T-cell (primary cell): ENCODE data around the gene STXBP6. TPM values are rescaled to one million over a fixed set of nuclear protein-coding genes. Genes with fewer than 3 reads are reported as not detected.

Experiments used
- ATAC-seq, 4 experiments: fragments of 200-7000 bp in 3 of 4; fragments of 150-1000 bp in 1 of 4; cut with Tn5 transposase; replicated peaks in 1 of 4; 1 replicate in 3 of 4; 2 replicates in 1 of 4; pipeline ENCODE4 v1.10.0; 2021; ENCODE audit warnings: moderate library complexity in 3 of 4, mild to moderate bottlenecking in 2 of 4, moderate number of reproducible peaks in 1 of 4
- CTCF ChIA-PET, 2 donors: fragments of 300-600 bp; sonication (Branson Sonifier 250); formaldehyde crosslinking; loops; one replicate each; lab custom pipeline; 2022; ENCODE audit warnings: antibody characterized with exemption in 2 of 2; lab: Charles Lee
- POLR2A ChIA-PET, 2 donors: fragments of 300-600 bp; sonication (Branson Sonifier 250); formaldehyde crosslinking; loops; one replicate each; lab custom pipeline; 2022; ENCODE audit warnings: antibody characterized with exemption in 2 of 2; lab: Charles Lee
- DNase-seq, 35 experiments: peaks; one replicate each; pipeline versions ENCODE4 v3.0.0 to v3.0.0-alpha.2; 2013 to 2023
- H3K27ac ChIP-seq: one replicate; pipeline ENCODE4 v1.5.1; 2013; ENCODE audit warnings: low read length
- H3K27me3 ChIP-seq, 2 experiments: replicated peaks in 1 of 2; 1 replicate in 1 of 2; 2 replicates in 1 of 2; pipeline versions ENCODE4 v1.6.1 to v1.7.0; 2013; ENCODE audit warnings: low read length in 1 of 2, mixed read lengths in 1 of 2; ENCODE audit not compliant: control insufficient read depth in 2 of 2, insufficient read depth in 2 of 2; ENCODE audit errors: extremely low read depth in 1 of 2
- H3K36me3 ChIP-seq, 2 donors: 1 replicate in 1 of 2; 2 replicates in 1 of 2; pipeline versions ENCODE4 v1.6.1 to v1.7.0; 2013; ENCODE audit warnings: low read length in 1 of 2; ENCODE audit not compliant: control insufficient read depth in 2 of 2, insufficient read depth in 1 of 2; ENCODE audit errors: extremely low read depth in 1 of 2
- H3K4me1 ChIP-seq, 2 experiments: 1 replicate in 1 of 2; 2 replicates in 1 of 2; pipeline versions ENCODE4 v1.6.1 to v1.7.0; 2013; ENCODE audit warnings: low read length in 2 of 2, mixed read lengths in 1 of 2; ENCODE audit not compliant: insufficient read depth in 2 of 2, control insufficient read depth in 1 of 2; ENCODE audit errors: extremely low read depth in 1 of 2
- H3K4me3 ChIP-seq, 2 donors: 1 replicate in 1 of 2; 2 replicates in 1 of 2; pipeline versions ENCODE4 v1.5.1 to v1.7.0; 2013; ENCODE audit warnings: mild to moderate bottlenecking in 2 of 2, low read length in 1 of 2, moderate library complexity in 1 of 2; ENCODE audit not compliant: control insufficient read depth in 1 of 2; ENCODE audit errors: extremely low read depth in 1 of 2
- H3K9me3 ChIP-seq: 2 replicates; pipeline ENCODE4 v1.7.0; 2013
- H3K27ac Mint-ChIP-seq, 2 donors: one replicate each; pipeline ENCODE4 v1.8.0; 2020 to 2021; ENCODE audit warnings: mild to moderate bottlenecking in 2 of 2, mixed read lengths in 2 of 2
- H3K27me3 Mint-ChIP-seq, 2 donors: one replicate each; pipeline ENCODE4 v1.8.0; 2021 to 2022; ENCODE audit warnings: mixed read lengths in 2 of 2
- H3K36me3 Mint-ChIP-seq: one replicate; pipeline ENCODE4 v1.8.0; 2021; ENCODE audit warnings: mixed read lengths
- H3K4me1 Mint-ChIP-seq, 3 donors: one replicate each; pipeline ENCODE4 v1.8.0; 2020 to 2022; ENCODE audit warnings: mixed read lengths in 3 of 3, mild to moderate bottlenecking in 1 of 3
- H3K4me3 Mint-ChIP-seq, 3 donors: one replicate each; pipeline ENCODE4 v1.8.0; 2020 to 2022; ENCODE audit warnings: mild to moderate bottlenecking in 3 of 3, mixed read lengths in 3 of 3, moderate library complexity in 3 of 3
- H3K9me3 Mint-ChIP-seq, 3 donors: one replicate each; pipeline ENCODE4 v1.8.0; 2020 to 2022; ENCODE audit warnings: mixed read lengths in 3 of 3
- WGBS: methylation state at CpG from one replicate; pipeline ENCODE4 v1.1.5; 2013; ENCODE audit warnings: missing lambda C conversion rate; ENCODE audit not compliant: insufficient coverage; 5-methylcytosine and 5-hydroxymethylcytosine counted together
- total RNA-seq, 35 experiments: library from RNA in 6 of 35; stranded (reverse) in 6 of 35; fragments of 120-200 nt in 1 of 35; gene quantifications; one replicate each; pipeline versions ENCODE4 v1.2.1 to v1.2.4 and lab custom pipeline; 2013 to 2026

The STXBP6 gene
- total RNA-seq, 5 donors from 2014 or later (not counting 1 experiment from before 2014, with no cell fraction given): 0.25 TPM; not detected in 4

- H3K9me3 ChIP-seq: no peaks in the 10 kb centered on the region
- H3K4me1 ChIP-seq: no peaks in the 10 kb centered on the region
- H3K4me3 ChIP-seq: no peak overlapping the region
- H3K36me3 Mint-ChIP-seq: no peaks in the 10 kb centered on the region
- WGBS: no CpG with 5 or more reads among the region's 4 CpGs
- no peak overlapping the region for H3K27ac ChIP-seq
- POLR2A ChIA-PET: no interaction called here
- DNase-seq: no peak
- peaks cover 0 to 5% of the 10 kb centered on the region in 2 experiments for H3K27me3 ChIP-seq
- H3K4me3 Mint-ChIP-seq: no peak overlapping the region
- H3K27me3 Mint-ChIP-seq: peaks cover 11 to 23% of the 10 kb centered on the region in 2 donors
- no peak overlapping the region for H3K27ac Mint-ChIP-seq
- ATAC-seq: no peak
- CTCF ChIA-PET: no interaction called here
- H3K4me1 Mint-ChIP-seq: no peaks in the 10 kb centered on the region
- no peaks in the 10 kb centered on the region for H3K36me3 ChIP-seq
- H3K9me3 Mint-ChIP-seq: no peaks in the 10 kb centered on the region
Measured at GRCh38 chr14:25014440-25014839, 35.5 kb downstream of the STXBP6 start.

- Mint-ChIP-seq H3K27ac (no peak overlapping the region), H3K4me3 (no peak overlapping the region), H3K36me3 (no peaks in the 10 kb centered on the region), H3K4me1 (no peaks in the 10 kb centered on the region), H3K27me3 (peaks cover 17 to 21% of the 10 kb centered on the region in 2 donors), H3K9me3 (no peaks in the 10 kb centered on the region)
- ChIA-PET POLR2A (no interaction called here), CTCF (no interaction called here)
- H3K4me3 ChIP-seq: no peak overlapping the region
- no peaks in the 10 kb centered on the region for H3K36me3 ChIP-seq
- H3K9me3 ChIP-seq: no peaks in the 10 kb centered on the region
- DNase-seq (no peak), ATAC-seq (no peak)
- no peak overlapping the region for H3K27ac ChIP-seq
- H3K4me1 ChIP-seq: no peaks in the 10 kb centered on the region
- WGBS: no CpG with 5 or more reads among the region's 1 CpG
- peaks cover 0 to 5% of the 10 kb centered on the region in 2 experiments for H3K27me3 ChIP-seq
Measured at GRCh38 chr14:25011095-25011494, 38.9 kb downstream of the STXBP6 start.

- no peaks in the 10 kb centered on the region for H3K36me3 Mint-ChIP-seq
- peaks cover 20 to 21% of the 10 kb centered on the region in 2 donors for H3K27me3 Mint-ChIP-seq
- Histone ChIP-seq H3K9me3 (no peaks in the 10 kb centered on the region), H3K36me3 (no peaks in the 10 kb centered on the region), H3K4me3 (no peak overlapping the region), H3K27ac (no peak overlapping the region), H3K4me1 (no peaks in the 10 kb centered on the region), H3K27me3 (peaks cover 0 to 5% of the 10 kb centered on the region in 2 experiments)
- ChIA-PET POLR2A (no interaction called here), CTCF (no interaction called here)
- H3K4me1 Mint-ChIP-seq: no peaks in the 10 kb centered on the region
- DNase-seq: no peak
- no peak for ATAC-seq
- no peak overlapping the region for H3K27ac Mint-ChIP-seq
- no peaks in the 10 kb centered on the region for H3K9me3 Mint-ChIP-seq
- WGBS: no CpG with 5 or more reads among the region's 3 CpGs
- no peak overlapping the region for H3K4me3 Mint-ChIP-seq
Measured at GRCh38 chr14:25010471-25010870, 39.5 kb downstream of the STXBP6 start.

- peaks cover 0 to 5% of the 10 kb centered on the region in 2 experiments for H3K27me3 ChIP-seq
- ATAC-seq: no peak
- DNase-seq: no peak
- ChIA-PET POLR2A (no interaction called here), CTCF (no interaction called here)
- Mint-ChIP-seq H3K9me3 (no peaks in the 10 kb centered on the region), H3K4me1 (no peaks in the 10 kb centered on the region), H3K4me3 (no peak overlapping the region), H3K27me3 (peaks cover 20 to 21% of the 10 kb centered on the region in 2 donors), H3K36me3 (no peaks in the 10 kb centered on the region), H3K27ac (no peak overlapping the region)
- H3K4me1 ChIP-seq: no peaks in the 10 kb centered on the region
- no peak overlapping the region for H3K4me3 ChIP-seq
- H3K36me3 ChIP-seq: no peaks in the 10 kb centered on the region
- WGBS: 100% methylated on average over 1 of the region's 3 CpGs
- H3K27ac ChIP-seq: no peak overlapping the region
- no peaks in the 10 kb centered on the region for H3K9me3 ChIP-seq
Measured at GRCh38 chr14:25009891-25010290, 40.1 kb downstream of the STXBP6 start.

DNA sequence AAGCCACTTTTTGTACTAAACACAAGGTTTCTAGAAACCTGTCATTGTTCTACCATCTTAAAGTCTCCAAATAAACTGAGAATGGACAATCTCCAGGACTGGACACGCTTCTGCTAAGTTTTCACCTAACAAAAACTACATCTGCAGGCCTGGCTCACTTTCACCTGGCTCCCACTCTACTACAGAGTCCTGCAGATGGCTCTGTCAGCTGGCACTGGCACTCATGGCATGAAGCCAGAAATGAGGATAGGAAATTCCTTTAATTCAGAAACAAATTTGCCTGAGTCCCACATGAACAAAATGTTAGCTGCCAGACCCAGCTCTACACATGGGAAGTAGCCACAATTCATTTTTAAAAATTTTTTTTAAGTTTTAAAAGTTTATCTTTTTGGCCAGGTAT lies 42.1 kb downstream of the STXBP6 start:
- H3K4me1 ChIP-seq: no peaks in the 10 kb centered on the region
- Mint-ChIP-seq H3K4me3 (no peak overlapping the region), H3K27me3 (peaks cover 15 to 29% of the 10 kb centered on the region in 2 donors), H3K36me3 (no peaks in the 10 kb centered on the region), H3K4me1 (no peaks in the 10 kb centered on the region), H3K9me3 (no peaks in the 10 kb centered on the region), H3K27ac (no peak overlapping the region)
- ChIA-PET CTCF (no interaction called here), POLR2A (no interaction called here)
- no peak overlapping the region for H3K27ac ChIP-seq
- DNase-seq (no peak), ATAC-seq (no peak)
- H3K4me3 ChIP-seq: no peak overlapping the region
- WGBS: no CpG with 5 or more reads among the region's 1 CpG
- no peaks in the 10 kb centered on the region for H3K9me3 ChIP-seq
- no peaks in the 10 kb centered on the region for H3K27me3 ChIP-seq
- H3K36me3 ChIP-seq: no peaks in the 10 kb centered on the region

GRCh38 chr14:25006961-25007795 lies 42.8 kb downstream of the STXBP6 start:
- WGBS: no CpG with 5 or more reads among the region's 9 CpGs
- POLR2A ChIA-PET: no interaction called here
- H3K4me3 ChIP-seq: no peak overlapping the region
- Mint-ChIP-seq H3K27ac (no peak overlapping the region), H3K36me3 (no peaks in the 10 kb centered on the region), H3K4me3 (no peak overlapping the region), H3K9me3 (no peaks in the 10 kb centered on the region), H3K27me3 (peaks cover 15 to 29% of the 10 kb centered on the region in 2 donors), H3K4me1 (no peaks in the 10 kb centered on the region)
- H3K27me3 ChIP-seq: no peaks in the 10 kb centered on the region
- no peaks in the 10 kb centered on the region for H3K36me3 ChIP-seq
- CTCF ChIA-PET: no interaction called here
- no peaks in the 10 kb centered on the region for H3K4me1 ChIP-seq
- H3K27ac ChIP-seq: no peak overlapping the region
- DNase-seq (no peak), ATAC-seq (no peak)
- no peaks in the 10 kb centered on the region for H3K9me3 ChIP-seq
